Measurements from ENCODE around the gene CCDC138. TPM values are rescaled to one million over a fixed set of nuclear protein-coding genes. Genes with fewer than 3 reads are reported as not detected.
A peak's percentile ranks its signal among the peaks of the same experiment; 100 is the strongest.

CCDC138 gene
- total and polyA plus RNA-seq, 4 donors, result 13.7 to 29.3 (median 17.2) TPM

GRCh38 chr2:108911807-108912628 is 125.4 kb downstream of the CCDC138 start:
- Histone ChIP-seq H3K4me1 (ENCODE audit: control insufficient read depth, insufficient read depth, low read length) (peaks cover 18% of the 10 kb centered on the region), H3K27me3 (ENCODE audit: control insufficient read depth, insufficient read depth, low read length) (peaks cover 2% of the 10 kb centered on the region), H3K9me3 (ENCODE audit: control insufficient read depth, insufficient read depth, low read length) (no peaks in the 10 kb centered on the region), H3K27ac (ENCODE audit: low read depth, low read length) (no peak overlapping the region), H3K4me3 (ENCODE audit: low read depth, low read length) (no peak overlapping the region), H3K36me3 (ENCODE audit: control insufficient read depth, insufficient read depth, low read length) (peaks cover 2% of the 10 kb centered on the region)
- DNase-seq (ENCODE audit: low read depth in 4 of 6, low spot score in 6 of 6), result peak in 1 of 6 donors; percentile 54
- WGBS (ENCODE audit: insufficient coverage), result 77% methylated on average over 17 of the region's 21 CpGs

- no peak for DNase-seq (ENCODE audit: low read depth in 4 of 6, low spot score in 6 of 6)
- peaks cover 2% of the 10 kb centered on the region for H3K36me3 ChIP-seq (ENCODE audit: control insufficient read depth, insufficient read depth, low read length)
- peaks cover 3% of the 10 kb centered on the region for H3K27me3 ChIP-seq (ENCODE audit: control insufficient read depth, insufficient read depth, low read length)
- no peak overlapping the region for H3K4me3 ChIP-seq (ENCODE audit: low read depth, low read length)
- peaks cover 23% of the 10 kb centered on the region for H3K4me1 ChIP-seq (ENCODE audit: control insufficient read depth, insufficient read depth, low read length)
- H3K27ac ChIP-seq (ENCODE audit: low read depth, low read length), result no peak overlapping the region
- WGBS (ENCODE audit: insufficient coverage), result 83% methylated on average over 1 of the region's 5 CpGs
- H3K9me3 ChIP-seq (ENCODE audit: control insufficient read depth, insufficient read depth, low read length), result no peaks in the 10 kb centered on the region
These were observed 126.0 kb downstream of the CCDC138 start for GRCh38 chr2:108912629-108912902.

- Histone ChIP-seq H3K4me3 (ENCODE audit: low read depth, low read length) (no peak overlapping the region), H3K27ac (ENCODE audit: low read depth, low read length) (no peak overlapping the region), H3K4me1 (ENCODE audit: control insufficient read depth, insufficient read depth, low read length) (peaks cover 22% of the 10 kb centered on the region), H3K27me3 (ENCODE audit: control insufficient read depth, insufficient read depth, low read length) (peaks cover 3% of the 10 kb centered on the region), H3K36me3 (ENCODE audit: control insufficient read depth, insufficient read depth, low read length) (no peaks in the 10 kb centered on the region), H3K9me3 (ENCODE audit: control insufficient read depth, insufficient read depth, low read length) (no peaks in the 10 kb centered on the region)
- DNase-seq (ENCODE audit: low read depth in 4 of 6, low spot score in 6 of 6), result no peak
- 78% methylated on average over 10 of the region's 15 CpGs for WGBS (ENCODE audit: insufficient coverage)
These were observed 129.7 kb downstream of the CCDC138 start for GRCh38 chr2:108916122-108916795.

DNA sequence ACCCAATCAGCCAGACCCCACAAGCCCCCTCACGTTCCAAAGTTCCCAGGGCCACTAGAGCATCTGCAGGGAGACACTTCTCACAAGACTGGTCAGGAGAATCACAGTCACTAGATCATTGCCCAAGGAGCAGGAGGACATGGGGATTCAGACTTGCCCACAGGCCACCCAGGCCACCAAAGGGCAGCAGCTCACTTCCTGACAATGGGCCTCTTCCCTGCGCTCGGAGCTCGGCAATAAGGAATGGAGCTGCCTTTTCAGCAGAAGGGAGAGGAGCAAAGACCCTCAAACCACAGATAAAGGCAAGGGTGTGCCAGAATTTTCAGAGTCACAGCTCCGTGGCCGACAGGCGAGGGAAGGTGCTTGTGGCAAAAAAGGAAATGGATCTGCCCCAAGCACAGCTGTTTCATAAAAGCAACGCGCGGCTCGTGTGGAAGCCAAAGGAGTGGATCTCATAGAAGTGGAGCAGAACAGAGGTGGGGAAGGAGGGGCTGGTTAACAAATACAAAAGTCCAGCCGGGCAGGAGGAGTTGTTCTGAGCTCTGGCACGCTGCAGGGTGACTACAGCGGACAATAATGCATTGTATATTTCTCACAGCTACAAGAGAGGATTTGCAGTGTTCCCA is 130.3 kb downstream of the CCDC138 start:
- Histone ChIP-seq H3K27ac (ENCODE audit: low read depth, low read length) (no peak overlapping the region), H3K27me3 (ENCODE audit: control insufficient read depth, insufficient read depth, low read length) (peaks cover 3% of the 10 kb centered on the region), H3K36me3 (ENCODE audit: control insufficient read depth, insufficient read depth, low read length) (no peaks in the 10 kb centered on the region), H3K4me1 (ENCODE audit: control insufficient read depth, insufficient read depth, low read length) (peaks cover 24% of the 10 kb centered on the region), H3K4me3 (ENCODE audit: low read depth, low read length) (no peak overlapping the region), H3K9me3 (ENCODE audit: control insufficient read depth, insufficient read depth, low read length) (no peaks in the 10 kb centered on the region)
- 34% methylated on average over 11 of the region's 14 CpGs for WGBS (ENCODE audit: insufficient coverage)
- DNase-seq (ENCODE audit: low read depth in 4 of 6, low spot score in 6 of 6), result peak in 1 of 6 donors; percentile 29

GRCh38 chr2:108917526-108917925 is 131.0 kb downstream of the CCDC138 start:
- Histone ChIP-seq H3K27me3 (ENCODE audit: control insufficient read depth, insufficient read depth, low read length) (peaks cover 3% of the 10 kb centered on the region), H3K9me3 (ENCODE audit: control insufficient read depth, insufficient read depth, low read length) (no peaks in the 10 kb centered on the region), H3K27ac (ENCODE audit: low read depth, low read length) (no peak overlapping the region), H3K4me3 (ENCODE audit: low read depth, low read length) (no peak overlapping the region), H3K4me1 (ENCODE audit: control insufficient read depth, insufficient read depth, low read length) (peaks cover 24% of the 10 kb centered on the region), H3K36me3 (ENCODE audit: control insufficient read depth, insufficient read depth, low read length) (no peaks in the 10 kb centered on the region)
- DNase-seq (ENCODE audit: low read depth in 4 of 6, low spot score in 6 of 6), result no peak
- WGBS (ENCODE audit: insufficient coverage), result 88% methylated on average over 3 of the region's 5 CpGs

GRCh38 chr2:108918156-108918874 is 131.7 kb downstream of the CCDC138 start:
- Histone ChIP-seq H3K4me3 (ENCODE audit: low read depth, low read length) (no peak overlapping the region), H3K36me3 (ENCODE audit: control insufficient read depth, insufficient read depth, low read length) (no peaks in the 10 kb centered on the region), H3K4me1 (ENCODE audit: control insufficient read depth, insufficient read depth, low read length) (peaks cover 24% of the 10 kb centered on the region), H3K27me3 (ENCODE audit: control insufficient read depth, insufficient read depth, low read length) (peaks cover 3% of the 10 kb centered on the region), H3K9me3 (ENCODE audit: control insufficient read depth, insufficient read depth, low read length) (no peaks in the 10 kb centered on the region), H3K27ac (ENCODE audit: low read depth, low read length) (no peak overlapping the region)
- peak in 1 of 6 donors; percentile 66 for DNase-seq (ENCODE audit: low read depth in 4 of 6, low spot score in 6 of 6)
- WGBS (ENCODE audit: insufficient coverage), result 78% methylated on average over 11 of the region's 15 CpGs

DNA sequence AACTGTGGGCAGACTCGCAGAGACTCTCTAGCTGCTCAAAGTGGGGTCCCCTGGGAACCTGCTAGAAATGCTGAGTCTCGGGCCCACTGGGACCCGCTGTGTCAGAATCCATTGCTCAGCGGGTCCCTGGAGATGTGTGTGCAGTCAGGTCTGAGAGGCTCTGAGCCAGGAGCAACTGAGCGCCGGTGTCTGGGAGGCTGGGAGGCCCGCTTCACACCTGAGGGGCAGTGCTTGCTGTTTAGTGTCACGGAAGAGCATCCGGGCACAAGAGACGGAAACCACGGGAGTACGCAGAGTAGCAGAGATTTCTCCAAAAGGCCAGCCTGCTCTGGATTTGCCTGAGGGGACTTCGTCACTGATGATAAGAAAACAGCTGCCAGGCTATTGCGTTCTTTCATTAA is 132.4 kb downstream of the CCDC138 start:
- WGBS (ENCODE audit: insufficient coverage), result 88% methylated on average over 12 of the region's 14 CpGs
- no peak for DNase-seq (ENCODE audit: low read depth in 4 of 6, low spot score in 6 of 6)
- peaks cover 28% of the 10 kb centered on the region for H3K4me1 ChIP-seq (ENCODE audit: control insufficient read depth, insufficient read depth, low read length)
- H3K36me3 ChIP-seq (ENCODE audit: control insufficient read depth, insufficient read depth, low read length), result no peaks in the 10 kb centered on the region
- no peaks in the 10 kb centered on the region for H3K9me3 ChIP-seq (ENCODE audit: control insufficient read depth, insufficient read depth, low read length)
- no peak overlapping the region for H3K4me3 ChIP-seq (ENCODE audit: low read depth, low read length)
- H3K27me3 ChIP-seq (ENCODE audit: control insufficient read depth, insufficient read depth, low read length), result peaks cover 3% of the 10 kb centered on the region
- H3K27ac ChIP-seq (ENCODE audit: low read depth, low read length), result no peak overlapping the region

GRCh38 chr2:108919571-108920373 is 133.2 kb downstream of the CCDC138 start:
- no peak for DNase-seq (ENCODE audit: low read depth in 4 of 6, low spot score in 6 of 6)
- Histone ChIP-seq H3K27me3 (ENCODE audit: control insufficient read depth, insufficient read depth, low read length) (peaks cover 3% of the 10 kb centered on the region), H3K36me3 (ENCODE audit: control insufficient read depth, insufficient read depth, low read length) (no peaks in the 10 kb centered on the region), H3K9me3 (ENCODE audit: control insufficient read depth, insufficient read depth, low read length) (no peaks in the 10 kb centered on the region), H3K4me3 (ENCODE audit: low read depth, low read length) (no peak overlapping the region), H3K27ac (ENCODE audit: low read depth, low read length) (no peak overlapping the region), H3K4me1 (ENCODE audit: control insufficient read depth, insufficient read depth, low read length) (peaks cover 37% of the 10 kb centered on the region)
- 93% methylated on average over 19 of the region's 19 CpGs for WGBS (ENCODE audit: insufficient coverage)

DNA sequence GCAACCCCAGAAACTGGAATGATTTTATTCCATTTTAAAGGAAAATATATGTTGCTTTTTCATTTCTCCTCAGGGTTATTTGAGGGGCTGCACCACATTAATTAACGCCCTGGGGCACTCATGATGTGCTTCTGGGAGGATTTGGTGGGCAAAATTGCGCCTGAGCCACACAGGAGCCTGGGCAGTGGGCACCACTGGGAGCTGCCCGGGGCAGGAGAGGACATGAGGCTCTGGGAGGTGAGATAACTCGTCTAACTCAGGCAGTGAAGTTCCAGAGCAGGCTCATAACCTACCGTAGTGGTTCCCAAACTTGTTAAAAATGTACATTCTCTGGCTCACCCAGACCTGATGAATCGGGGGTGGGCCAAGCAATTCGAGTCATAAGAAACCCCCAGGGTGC is 134.1 kb downstream of the CCDC138 start:
- H3K27me3 ChIP-seq (ENCODE audit: control insufficient read depth, insufficient read depth, low read length), result peaks cover 3% of the 10 kb centered on the region
- DNase-seq (ENCODE audit: low read depth in 4 of 6, low spot score in 6 of 6), result no peak
- H3K36me3 ChIP-seq (ENCODE audit: control insufficient read depth, insufficient read depth, low read length), result no peaks in the 10 kb centered on the region
- no peak overlapping the region for H3K4me3 ChIP-seq (ENCODE audit: low read depth, low read length)
- H3K9me3 ChIP-seq (ENCODE audit: control insufficient read depth, insufficient read depth, low read length), result no peaks in the 10 kb centered on the region
- WGBS (ENCODE audit: insufficient coverage), result 93% methylated on average over 5 of the region's 7 CpGs
- H3K27ac ChIP-seq (ENCODE audit: low read depth, low read length), result no peak overlapping the region
- peaks cover 38% of the 10 kb centered on the region for H3K4me1 ChIP-seq (ENCODE audit: control insufficient read depth, insufficient read depth, low read length)

All from spinal cord (tissue), 10 donors.